ENCODE data around the gene WWC1.

WWC1 gene

GRCh38 chr5:168327994-168328393 lies 36.5 kb downstream of the WWC1 start:
- H3K27ac ChIP-seq: peak overlapping the region; percentile 88
- TF ChIP-seq CTCF (conservative IDR thresholded peaks at IDR 0.05): no peak

GRCh38 chr5:168328814-168329213 lies 37.4 kb downstream of the WWC1 start:
- TF ChIP-seq CTCF (conservative IDR thresholded peaks at IDR 0.05): no peak
- peak overlapping the region; percentile 88 for H3K27ac ChIP-seq

- peak overlapping the region; percentile 88 for H3K27ac ChIP-seq
- no peak for TF ChIP-seq CTCF (conservative IDR thresholded peaks at IDR 0.05)
Measured at GRCh38 chr5:168329302-168329701, 37.9 kb downstream of the WWC1 start.

GRCh38 chr5:168332042-168332441 lies 40.6 kb downstream of the WWC1 start:
- no peak overlapping the region for H3K27ac ChIP-seq
- TF ChIP-seq CTCF (conservative IDR thresholded peaks at IDR 0.05): no peak

GRCh38 chr5:168334280-168334679 lies 42.8 kb downstream of the WWC1 start:
- H3K27ac ChIP-seq: no peak overlapping the region
- no peak for TF ChIP-seq CTCF (conservative IDR thresholded peaks at IDR 0.05)

GRCh38 chr5:168334695-168335094 lies 43.2 kb downstream of the WWC1 start:
- no peak for TF ChIP-seq CTCF (conservative IDR thresholded peaks at IDR 0.05)
- no peak overlapping the region for H3K27ac ChIP-seq

- TF ChIP-seq CTCF (conservative IDR thresholded peaks at IDR 0.05): no peak
- H3K27ac ChIP-seq: no peak overlapping the region
Measured at GRCh38 chr5:168337361-168337760, 45.9 kb downstream of the WWC1 start.
